Smooth muscle cell of the brain vasculature (primary cell): ENCODE results near the gene HOXA3.

ENCODE experiments used
- DNase-seq: peaks from one replicate; pipeline ENCODE4 v3.0.0-alpha.2; 2012; ENCODE audit warnings: low read depth, low spot score

HOXA3 gene

GRCh38 chr7:27091941-27092818 lies 60.2 kb downstream of the HOXA3 start:
- DNase-seq, result no peak

- DNase-seq, result no peak
These were observed 61.3 kb downstream of the HOXA3 start for GRCh38 chr7:27091105-27091504.

- DNase-seq, result no peak
These were observed 64.1 kb downstream of the HOXA3 start for GRCh38 chr7:27088002-27088922.

- DNase-seq, result no peak
These were observed 68.7 kb downstream of the HOXA3 start for GRCh38 chr7:27083646-27084045.

- DNase-seq, result no peak
These were observed 70.2 kb downstream of the HOXA3 start for GRCh38 chr7:27082171-27082570.

- no peak for DNase-seq
These were observed 71.4 kb downstream of the HOXA3 start for GRCh38 chr7:27080844-27081436.

GRCh38 chr7:27079234-27079975 lies 73.0 kb downstream of the HOXA3 start:
- no peak for DNase-seq

GRCh38 chr7:27078616-27079233 lies 73.7 kb downstream of the HOXA3 start:
- DNase-seq, result no peak

GRCh38 chr7:27073076-27073475 lies 79.3 kb downstream of the HOXA3 start:
- no peak for DNase-seq

- DNase-seq, result no peak
These were observed 80.6 kb downstream of the HOXA3 start for GRCh38 chr7:27071622-27072390.

- DNase-seq, result no peak
These were observed 84.1 kb downstream of the HOXA3 start for GRCh38 chr7:27068259-27068658.

- no peak for DNase-seq
These were observed 86.2 kb downstream of the HOXA3 start for GRCh38 chr7:27066148-27066547.

GRCh38 chr7:27065709-27066108 lies 86.7 kb downstream of the HOXA3 start:
- DNase-seq, result no peak

- no peak for DNase-seq
These were observed 87.7 kb downstream of the HOXA3 start for GRCh38 chr7:27064661-27065060.

GRCh38 chr7:27064159-27064558 lies 88.2 kb downstream of the HOXA3 start:
- DNase-seq, result no peak

- no peak for DNase-seq
These were observed 89.4 kb downstream of the HOXA3 start for GRCh38 chr7:27062946-27063345.
